ENCODE results near the gene APLF. TPM values are rescaled to one million over a fixed set of nuclear protein-coding genes. Genes with fewer than 3 reads are reported as not detected.

The APLF gene
- total and polyA plus RNA-seq, 2 of the 8 experiments (the other 6 are each of a cell fraction or from before 2014, with no cell fraction given), result 4.4 to 7.3 TPM

DNA sequence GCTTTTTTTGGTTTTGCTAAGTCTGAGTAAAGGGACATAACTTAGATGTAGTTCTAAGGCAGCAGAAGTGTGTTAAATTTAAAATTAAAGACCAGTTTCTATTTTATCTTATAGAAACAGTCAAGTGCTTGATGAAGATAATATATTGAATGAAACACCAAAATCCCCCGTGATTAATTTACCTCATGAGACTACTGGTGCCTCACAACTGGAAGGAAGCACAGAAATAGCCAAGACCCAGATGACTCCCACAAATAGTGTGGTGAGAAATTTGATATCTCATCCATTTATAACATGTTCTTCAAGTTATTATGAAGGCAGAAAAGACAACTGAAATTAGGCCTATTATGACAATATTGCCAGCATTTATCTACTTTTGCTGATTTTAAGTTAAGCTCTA is 45.6 kb downstream of the APLF start (continued):
- TF ChIP-seq, protein P1, sequence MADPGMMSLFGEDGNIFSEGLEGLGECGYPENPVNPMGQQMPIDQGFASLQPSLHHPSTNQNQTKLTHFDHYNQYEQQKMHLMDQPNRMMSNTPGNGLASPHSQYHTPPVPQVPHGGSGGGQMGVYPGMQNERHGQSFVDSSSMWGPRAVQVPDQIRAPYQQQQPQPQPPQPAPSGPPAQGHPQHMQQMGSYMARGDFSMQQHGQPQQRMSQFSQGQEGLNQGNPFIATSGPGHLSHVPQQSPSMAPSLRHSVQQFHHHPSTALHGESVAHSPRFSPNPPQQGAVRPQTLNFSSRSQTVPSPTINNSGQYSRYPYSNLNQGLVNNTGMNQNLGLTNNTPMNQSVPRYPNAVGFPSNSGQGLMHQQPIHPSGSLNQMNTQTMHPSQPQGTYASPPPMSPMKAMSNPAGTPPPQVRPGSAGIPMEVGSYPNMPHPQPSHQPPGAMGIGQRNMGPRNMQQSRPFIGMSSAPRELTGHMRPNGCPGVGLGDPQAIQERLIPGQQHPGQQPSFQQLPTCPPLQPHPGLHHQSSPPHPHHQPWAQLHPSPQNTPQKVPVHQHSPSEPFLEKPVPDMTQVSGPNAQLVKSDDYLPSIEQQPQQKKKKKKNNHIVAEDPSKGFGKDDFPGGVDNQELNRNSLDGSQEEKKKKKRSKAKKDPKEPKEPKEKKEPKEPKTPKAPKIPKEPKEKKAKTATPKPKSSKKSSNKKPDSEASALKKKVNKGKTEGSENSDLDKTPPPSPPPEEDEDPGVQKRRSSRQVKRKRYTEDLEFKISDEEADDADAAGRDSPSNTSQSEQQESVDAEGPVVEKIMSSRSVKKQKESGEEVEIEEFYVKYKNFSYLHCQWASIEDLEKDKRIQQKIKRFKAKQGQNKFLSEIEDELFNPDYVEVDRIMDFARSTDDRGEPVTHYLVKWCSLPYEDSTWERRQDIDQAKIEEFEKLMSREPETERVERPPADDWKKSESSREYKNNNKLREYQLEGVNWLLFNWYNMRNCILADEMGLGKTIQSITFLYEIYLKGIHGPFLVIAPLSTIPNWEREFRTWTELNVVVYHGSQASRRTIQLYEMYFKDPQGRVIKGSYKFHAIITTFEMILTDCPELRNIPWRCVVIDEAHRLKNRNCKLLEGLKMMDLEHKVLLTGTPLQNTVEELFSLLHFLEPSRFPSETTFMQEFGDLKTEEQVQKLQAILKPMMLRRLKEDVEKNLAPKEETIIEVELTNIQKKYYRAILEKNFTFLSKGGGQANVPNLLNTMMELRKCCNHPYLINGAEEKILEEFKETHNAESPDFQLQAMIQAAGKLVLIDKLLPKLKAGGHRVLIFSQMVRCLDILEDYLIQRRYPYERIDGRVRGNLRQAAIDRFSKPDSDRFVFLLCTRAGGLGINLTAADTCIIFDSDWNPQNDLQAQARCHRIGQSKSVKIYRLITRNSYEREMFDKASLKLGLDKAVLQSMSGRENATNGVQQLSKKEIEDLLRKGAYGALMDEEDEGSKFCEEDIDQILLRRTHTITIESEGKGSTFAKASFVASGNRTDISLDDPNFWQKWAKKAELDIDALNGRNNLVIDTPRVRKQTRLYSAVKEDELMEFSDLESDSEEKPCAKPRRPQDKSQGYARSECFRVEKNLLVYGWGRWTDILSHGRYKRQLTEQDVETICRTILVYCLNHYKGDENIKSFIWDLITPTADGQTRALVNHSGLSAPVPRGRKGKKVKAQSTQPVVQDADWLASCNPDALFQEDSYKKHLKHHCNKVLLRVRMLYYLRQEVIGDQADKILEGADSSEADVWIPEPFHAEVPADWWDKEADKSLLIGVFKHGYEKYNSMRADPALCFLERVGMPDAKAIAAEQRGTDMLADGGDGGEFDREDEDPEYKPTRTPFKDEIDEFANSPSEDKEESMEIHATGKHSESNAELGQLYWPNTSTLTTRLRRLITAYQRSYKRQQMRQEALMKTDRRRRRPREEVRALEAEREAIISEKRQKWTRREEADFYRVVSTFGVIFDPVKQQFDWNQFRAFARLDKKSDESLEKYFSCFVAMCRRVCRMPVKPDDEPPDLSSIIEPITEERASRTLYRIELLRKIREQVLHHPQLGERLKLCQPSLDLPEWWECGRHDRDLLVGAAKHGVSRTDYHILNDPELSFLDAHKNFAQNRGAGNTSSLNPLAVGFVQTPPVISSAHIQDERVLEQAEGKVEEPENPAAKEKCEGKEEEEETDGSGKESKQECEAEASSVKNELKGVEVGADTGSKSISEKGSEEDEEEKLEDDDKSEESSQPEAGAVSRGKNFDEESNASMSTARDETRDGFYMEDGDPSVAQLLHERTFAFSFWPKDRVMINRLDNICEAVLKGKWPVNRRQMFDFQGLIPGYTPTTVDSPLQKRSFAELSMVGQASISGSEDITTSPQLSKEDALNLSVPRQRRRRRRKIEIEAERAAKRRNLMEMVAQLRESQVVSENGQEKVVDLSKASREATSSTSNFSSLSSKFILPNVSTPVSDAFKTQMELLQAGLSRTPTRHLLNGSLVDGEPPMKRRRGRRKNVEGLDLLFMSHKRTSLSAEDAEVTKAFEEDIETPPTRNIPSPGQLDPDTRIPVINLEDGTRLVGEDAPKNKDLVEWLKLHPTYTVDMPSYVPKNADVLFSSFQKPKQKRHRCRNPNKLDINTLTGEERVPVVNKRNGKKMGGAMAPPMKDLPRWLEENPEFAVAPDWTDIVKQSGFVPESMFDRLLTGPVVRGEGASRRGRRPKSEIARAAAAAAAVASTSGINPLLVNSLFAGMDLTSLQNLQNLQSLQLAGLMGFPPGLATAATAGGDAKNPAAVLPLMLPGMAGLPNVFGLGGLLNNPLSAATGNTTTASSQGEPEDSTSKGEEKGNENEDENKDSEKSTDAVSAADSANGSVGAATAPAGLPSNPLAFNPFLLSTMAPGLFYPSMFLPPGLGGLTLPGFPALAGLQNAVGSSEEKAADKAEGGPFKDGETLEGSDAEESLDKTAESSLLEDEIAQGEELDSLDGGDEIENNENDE (IDR thresholded peaks at IDR 0.05; ENCODE audit: insufficient replicate concordance, low read length), result no peak
- no peak for TF ChIP-seq EP300 (IDR thresholded peaks at IDR 0.05; ENCODE audit: borderline replicate concordance in 1 of 2, low read depth in 2 of 2, low read length in 2 of 2)
- TF ChIP-seq BACH1 (IDR thresholded peaks at IDR 0.05; ENCODE audit: low read length), result no peak
- TF ChIP-seq RFX5 (IDR thresholded peaks at IDR 0.05; ENCODE audit: borderline replicate concordance, low read depth, low read length), result no peak
- no peak for TF ChIP-seq SP4 (IDR thresholded peaks at IDR 0.05; ENCODE audit: low read length)
- TF ChIP-seq POLR2AphosphoS5 (IDR thresholded peaks at IDR 0.05; ENCODE audit: low read depth, low read length), result no peak
